IMR-90 (cell line): ENCODE measurements around the gene NOXRED1. TPM values are rescaled to one million over a fixed set of nuclear protein-coding genes. Genes with fewer than 3 reads are reported as not detected.

ENCODE experiments used
- ATAC-seq: fragments of 200-7000 bp; cut with Tn5 transposase; 2 replicates; pipeline ENCODE4 v1.9.1; 2020; ENCODE audit warnings: low read depth, mild to moderate bottlenecking, moderate library complexity
- BruUV-seq: library from RNA; stranded (reverse); fragments of 400-500 nt; replicated peaks from 2 replicates; lab custom pipeline; 2021; lab: Mats Ljungman, UMichigan
- CTCF ChIA-PET: fragments of 300-600 bp; formaldehyde crosslinking; extraction: SDS; loops from one replicate; lab custom pipeline; 2021; ENCODE audit warnings: antibody characterized with exemption; lab: Yijun Ruan, JAX
- POLR2A ChIA-PET: fragments of 300-600 bp; sonication (Branson Sonifier 250); formaldehyde crosslinking; loops from one replicate; lab custom pipeline; 2022; ENCODE audit warnings: antibody characterized with exemption; ENCODE audit not compliant: unreplicated experiment; lab: Charles Lee
- DNase-seq: peaks from one replicate; pipeline ENCODE4 v3.0.0; 2013
- H2AFZ ChIP-seq: replicated peaks from 2 replicates; pipeline ENCODE3; 2013; ENCODE audit warnings: low read length, mild to moderate bottlenecking; ENCODE audit not compliant: poor library complexity
- H2AK5ac ChIP-seq: 2 replicates; pipeline ENCODE4 v1.6.1; 2013; ENCODE audit warnings: low read depth, low read length, inconsistent platforms
- H2AK9ac ChIP-seq: replicated peaks from 2 replicates; pipeline ENCODE3; 2013; ENCODE audit warnings: mild to moderate bottlenecking, low read depth, low read length, moderate library complexity; ENCODE audit not compliant: poor library complexity
- H2BK120ac ChIP-seq: 2 replicates; pipeline ENCODE4 v1.6.1; 2013; ENCODE audit warnings: low read depth, low read length, inconsistent platforms
- H2BK15ac ChIP-seq: 3 replicates; pipeline ENCODE4 v1.6.1; 2013; ENCODE audit warnings: low read depth, low read length, inconsistent platforms
- H2BK20ac ChIP-seq: 2 replicates; pipeline ENCODE4 v1.6.1; 2013; ENCODE audit warnings: low read depth, mild to moderate bottlenecking, inconsistent platforms, low read length, moderate library complexity
- H2BK5ac ChIP-seq: 2 replicates; pipeline ENCODE4 v1.6.1; 2013; ENCODE audit warnings: mild to moderate bottlenecking, low read depth, low read length, inconsistent platforms; ENCODE audit not compliant: poor library complexity, severe bottlenecking
- H3K14ac ChIP-seq: replicated peaks from 2 replicates; pipeline ENCODE4 v1.6.1; 2013; ENCODE audit warnings: low read depth, low read length, inconsistent platforms
- H3K18ac ChIP-seq: 2 replicates; pipeline ENCODE4 v1.6.1; 2013; ENCODE audit warnings: low read depth, low read length, control low read depth
- H3K23ac ChIP-seq: 2 replicates; pipeline ENCODE4 v1.6.1; 2013; ENCODE audit warnings: low read depth, low read length, inconsistent platforms
- H3K27ac ChIP-seq: 2 replicates; pipeline ENCODE4 v1.5.1; 2013; ENCODE audit warnings: mild to moderate bottlenecking, control low read depth, low read length; ENCODE audit not compliant: insufficient read depth
- H3K27me3 ChIP-seq: 2 replicates; pipeline ENCODE4 v1.6.1; 2013; ENCODE audit warnings: low read length; ENCODE audit not compliant: control insufficient read depth, insufficient read depth
- H3K36me3 ChIP-seq: 2 replicates; pipeline ENCODE4 v1.6.1; 2013; ENCODE audit warnings: low read length, mixed read lengths; ENCODE audit not compliant: control insufficient read depth, insufficient read depth
- H3K4ac ChIP-seq: 2 replicates; pipeline ENCODE4 v1.6.1; 2013; ENCODE audit warnings: low read depth, low read length, inconsistent platforms
- H3K4me1 ChIP-seq: 2 replicates; pipeline ENCODE4 v1.6.1; 2013; ENCODE audit warnings: low read length, mixed read lengths; ENCODE audit not compliant: control insufficient read depth, insufficient read depth
- H3K4me2 ChIP-seq: 2 replicates; pipeline ENCODE4 v1.6.1; 2013; ENCODE audit warnings: low read depth, mild to moderate bottlenecking, control low read depth, low read length, moderate library complexity
- H3K4me3 ChIP-seq: 2 replicates; pipeline ENCODE4 v1.5.1; 2013; ENCODE audit warnings: low read depth, mild to moderate bottlenecking, control low read depth, low read length, moderate library complexity; ENCODE audit not compliant: insufficient read depth
- H3K56ac ChIP-seq: 2 replicates; pipeline ENCODE4 v1.6.1; 2013; ENCODE audit warnings: low read length, inconsistent platforms; ENCODE audit not compliant: insufficient read depth; ENCODE audit errors: extremely low read depth
- H3K79me1 ChIP-seq, 2 experiments: 2 replicates each; pipeline ENCODE4 v1.6.1; 2013; ENCODE audit warnings: low read length in 2 of 2, inconsistent platforms in 1 of 2, low read depth in 1 of 2
- H3K9ac ChIP-seq: 2 replicates; pipeline ENCODE4 v1.6.1; 2013; ENCODE audit warnings: low read depth, low read length, control low read depth
- H3K9me1 ChIP-seq: 2 replicates; pipeline ENCODE4 v1.6.1; 2013; ENCODE audit warnings: low read length, inconsistent platforms; ENCODE audit not compliant: insufficient read depth
- H3K9me3 ChIP-seq: 2 replicates; pipeline ENCODE4 v1.6.1; 2013; ENCODE audit warnings: low read length; ENCODE audit not compliant: control insufficient read depth, insufficient read depth
- H4K20me1 ChIP-seq: 2 replicates; pipeline ENCODE4 v1.6.1; 2013; ENCODE audit warnings: low read length, inconsistent platforms; ENCODE audit not compliant: insufficient read depth
- H4K5ac ChIP-seq: 2 replicates; pipeline ENCODE4 v1.6.1; 2013; ENCODE audit warnings: mild to moderate bottlenecking, low read depth, low read length, control low read depth
- H4K8ac ChIP-seq, 2 experiments: 2 replicates each; pipeline ENCODE4 v1.6.1; 2013; ENCODE audit warnings: low read depth in 2 of 2, low read length in 2 of 2, control low read depth in 1 of 2, inconsistent platforms in 1 of 2
- H4K91ac ChIP-seq: 2 replicates; pipeline ENCODE4 v1.6.1; 2013; ENCODE audit warnings: low read depth, low read length, inconsistent platforms; ENCODE audit not compliant: insufficient read depth
- BHLHE40 ChIP-seq: fragments of 150-350 bp; IDR thresholded peaks from 2 replicates; pipeline ENCODE4 v1.6.1; 2016; ENCODE audit warnings: mild to moderate bottlenecking, low read depth, low read length
- CEBPB ChIP-seq: IDR thresholded peaks from 2 replicates; pipeline ENCODE4 v1.6.1; 2012; ENCODE audit warnings: low read depth, low read length, improper control_type of control experiment
- MAFK ChIP-seq: IDR thresholded peaks from 2 replicates; pipeline ENCODE4 v1.6.1; 2012; ENCODE audit warnings: low read depth, low read length, improper control_type of control experiment
- MAZ ChIP-seq: IDR thresholded peaks from 2 replicates; pipeline ENCODE4 v1.6.1; 2012; ENCODE audit warnings: low read depth, mild to moderate bottlenecking, low read length, improper control_type of control experiment, moderate library complexity, borderline replicate concordance
- MXI1 ChIP-seq: IDR thresholded peaks from 2 replicates; pipeline ENCODE4 v1.6.1; 2012; ENCODE audit warnings: low read depth, mild to moderate bottlenecking, low read length, moderate library complexity, borderline replicate concordance
- NFE2L2 ChIP-seq: fragments of 150-350 bp; IDR thresholded peaks from 2 replicates; pipeline ENCODE4 v1.6.1; 2016; ENCODE audit warnings: low read depth, mild to moderate bottlenecking, low read length
- POLR2A ChIP-seq: IDR thresholded peaks from 2 replicates; pipeline ENCODE4 v1.6.1; 2012; ENCODE audit warnings: mild to moderate bottlenecking, low read depth, low read length
- RCOR1 ChIP-seq: IDR thresholded peaks from 2 replicates; pipeline ENCODE4 v1.6.1; 2012; ENCODE audit warnings: mild to moderate bottlenecking, low read length, improper control_type of control experiment; ENCODE audit not compliant: insufficient replicate concordance
- RFX5 ChIP-seq: IDR thresholded peaks from 2 replicates; pipeline ENCODE4 v1.8.0; 2012; ENCODE audit warnings: low read depth, mild to moderate bottlenecking, low read length, moderate library complexity
- SMC3 ChIP-seq: fragments of 150-350 bp; IDR thresholded peaks from 2 replicates; pipeline ENCODE4 v1.6.1; 2016; ENCODE audit warnings: low read depth, mild to moderate bottlenecking, antibody characterized with exemption, low read length, moderate library complexity
- WGBS, 2 experiments: methylation state at CpG; one replicate each; pipeline versions ENCODE4 v1.1.5 to v1.1.7; 2013; ENCODE audit warnings: missing lambda C conversion rate in 2 of 2; ENCODE audit not compliant: insufficient read length in 1 of 2; ENCODE audit errors: extremely low coverage in 2 of 2; 5-methylcytosine and 5-hydroxymethylcytosine counted together
- dilution Hi-C: fragments of 300-500 bp; cut with HindIII; formaldehyde crosslinking; loops from one replicate; pipeline ENCODE4 v1.14.3; 2018; ENCODE audit warnings: low sequenced_read_pairs; ENCODE audit not compliant: unreplicated experiment
- in situ Hi-C: fragments of 300-500 bp; cut with MboI; formaldehyde crosslinking; loops from 3 replicates; pipeline ENCODE4 v1.14.3; 2019; ENCODE audit warnings: low sequenced_read_pairs, inconsistent platforms, mixed read lengths
- intact Hi-C: fragments of 100-400 bp; cut with micrococcal nuclease; formaldehyde crosslinking; loops from 2 replicates; pipeline ENCODE4 v1.10.0; 2022
- polyA plus RNA-seq, 3 experiments: library from polyadenylated mRNA; depleted of rRNA; stranded (reverse); fragments of >200 nt; gene quantifications; 2 replicates each; pipeline ENCODE4 v1.2.3, GENCODE V29; 2012; ENCODE audit warnings: low replicate concordance in 1 of 3
- total RNA-seq: library from RNA; depleted of rRNA; stranded (reverse); fragments of >200 nt; gene quantifications from 2 replicates; pipeline ENCODE4 v1.2.3, GENCODE V29; 2012
- TF ChIP-seq, protein P1 (sequence below): fragments of 150-350 bp; IDR thresholded peaks from 2 replicates; pipeline ENCODE4 v1.6.1; 2016; ENCODE audit warnings: low read depth, mild to moderate bottlenecking, low read length, moderate library complexity, borderline replicate concordance
- TF ChIP-seq, protein P2 (sequence below): conservative IDR thresholded peaks from 2 replicates; pipeline ENCODE4 v1.5.1; 2012; ENCODE audit warnings: mild to moderate bottlenecking, low read depth, low read length, improper control_type of control experiment
- TF ChIP-seq, protein P3 (sequence below): fragments of 150-350 bp; IDR thresholded peaks from 2 replicates; pipeline ENCODE4 v1.6.1; 2017; ENCODE audit warnings: mild to moderate bottlenecking, antibody characterized with exemption, low read length, low read depth

Gene NOXRED1
- total and polyA plus RNA-seq, 2 of the 4 experiments (the other 2 are of a cell fraction) = under 0.01 to 0.14 TPM

DNA sequence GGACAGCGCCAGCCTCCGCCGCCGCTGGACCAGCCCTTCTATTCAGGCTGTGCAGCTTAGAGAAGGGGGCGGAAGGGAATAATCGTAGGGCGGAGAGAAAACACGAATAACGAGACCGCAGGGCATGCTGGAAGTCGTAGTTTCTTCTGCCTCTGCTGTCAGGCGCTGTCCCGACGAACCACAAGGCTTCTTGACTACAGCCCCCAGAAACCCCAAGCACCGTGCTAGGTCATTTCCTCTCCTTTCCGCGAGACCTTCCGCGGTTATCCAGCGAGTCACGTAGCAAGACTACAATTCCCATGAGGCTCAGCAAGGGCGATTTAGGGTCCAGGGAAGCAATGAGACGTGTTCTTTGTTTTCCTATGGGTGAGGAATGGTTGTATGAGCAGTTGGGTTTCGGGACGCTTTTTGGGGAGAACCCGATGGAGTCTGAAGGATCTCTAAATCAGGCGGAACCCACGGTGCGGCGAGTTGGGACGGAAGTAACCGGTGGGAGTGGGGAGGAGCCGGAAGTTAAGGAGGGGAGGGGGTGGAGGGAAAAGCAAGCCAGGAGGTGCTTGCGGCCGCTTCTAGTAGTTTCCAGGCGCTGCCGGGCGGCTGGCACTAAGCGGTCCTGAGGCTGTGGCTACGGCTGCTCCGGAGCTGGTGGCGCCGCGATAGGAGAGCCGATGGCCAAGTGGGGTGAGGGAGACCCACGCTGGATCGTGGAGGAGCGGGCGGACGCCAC is 34.4 kb upstream of the NOXRED1 start, which contains the start of the genes AHSA1 and VIPAS39:
Gene AHSA1 (plus strand): TSS at position 572 of the 727 bp plus-strand sequence. CDS start 97 bp downstream, at position 669.
Gene VIPAS39 (minus strand): TSS at position 80 of the 727 bp plus-strand sequence. CDS start 3,499 bp downstream, outside the sequence.
- Histone ChIP-seq H3K4ac (peak within 1 kb of the TSS; percentile 99), H3K23ac (peak within 1 kb of the TSS; percentile 96), H3K9ac (peak within 1 kb of the TSS; percentile 96), H4K91ac (peak within 1 kb of the TSS; percentile 99), H3K27ac (peak within 1 kb of the TSS; percentile 92), H3K79me1 (peaks cover 18 to 50% of the 10 kb centered on the region in 2 experiments; a peak in 3 of 4 replicates), H2BK20ac (peak within 1 kb of the TSS; percentile 94), H3K4me1 (peaks cover 3% of the 10 kb centered on the region), H4K5ac (peak within 1 kb of the TSS; percentile 95), H3K36me3 (peaks cover 21% of the 10 kb centered on the region), H3K14ac (peak within 1 kb of the TSS; percentile 99), H2AK5ac (peak within 1 kb of the TSS; percentile 16), H3K4me3 (peak within 1 kb of the TSS; percentile 69), H3K27me3 (no peaks in the 10 kb centered on the region), H2BK15ac (peak within 1 kb of the TSS; percentile 98), H3K9me3 (no peaks in the 10 kb centered on the region), H3K4me2 (peak within 1 kb of the TSS; percentile 95), H2AK9ac (peak within 1 kb of the TSS; percentile 84), H4K8ac (peak within 1 kb of the TSS; percentile 41 to 100), H2BK120ac (peak within 1 kb of the TSS; percentile 98), H3K56ac (peak within 1 kb of the TSS; percentile 100), H4K20me1 (peaks cover 14% of the 10 kb centered on the region; the same call in 1 of the 2 replicates), H3K9me1 (peaks cover 2% of the 10 kb centered on the region), H3K18ac (peak within 1 kb of the TSS; percentile 92), H2BK5ac (peak within 1 kb of the TSS; percentile 95), H2AFZ (peak within 1 kb of the TSS; percentile 99)
- dilution Hi-C loops = no loop called here
- DNase-seq = peak; percentile 99
- intact Hi-C loops = loop anchor here (1.0 to 10.0 kb wide), 5 partner anchors 80 to 345 kb away; partner anchors contain the start of genes ADCK1, GSTZ1, POMT2 and SAMD15
- in situ Hi-C loops = no loop called here
- POLR2A ChIA-PET = interaction anchor here (0.6 to 0.7 kb wide), 3 partner anchors 11 to 165 kb away, joined by 3 to 9 read pairs (median 3); no protein-coding TSS in a partner anchor
- peak; percentile 97 for ATAC-seq
- WGBS, 2 experiments = 0% methylated on average over 10 of the region's 50 CpGs; no CpG with 5 or more reads in 1 of the 2 experiments
- no TSS peak for BruUV-seq
- CTCF ChIA-PET = interaction anchor here (0.6 kb wide), 1 partner anchor 141 kb away, joined by 7 read pairs; no protein-coding TSS in a partner anchor
- TF ChIP-seq, protein P1, sequence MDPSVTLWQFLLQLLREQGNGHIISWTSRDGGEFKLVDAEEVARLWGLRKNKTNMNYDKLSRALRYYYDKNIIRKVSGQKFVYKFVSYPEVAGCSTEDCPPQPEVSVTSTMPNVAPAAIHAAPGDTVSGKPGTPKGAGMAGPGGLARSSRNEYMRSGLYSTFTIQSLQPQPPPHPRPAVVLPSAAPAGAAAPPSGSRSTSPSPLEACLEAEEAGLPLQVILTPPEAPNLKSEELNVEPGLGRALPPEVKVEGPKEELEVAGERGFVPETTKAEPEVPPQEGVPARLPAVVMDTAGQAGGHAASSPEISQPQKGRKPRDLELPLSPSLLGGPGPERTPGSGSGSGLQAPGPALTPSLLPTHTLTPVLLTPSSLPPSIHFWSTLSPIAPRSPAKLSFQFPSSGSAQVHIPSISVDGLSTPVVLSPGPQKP = no peak
- TF ChIP-seq MAZ (peak; percentile 95), NFE2L2 (no peak), BHLHE40 (0 out of 2 replicates have a peak, but pooled peaks have one; percentile 2), MXI1 (peak; percentile 58; the same call in 1 of the 2 replicates), RCOR1 (no peak), RFX5 (no peak), SMC3 (0 out of 2 replicates have a peak, but pooled peaks have one; percentile 12), CEBPB (no peak), POLR2A (peak; percentile 88), MAFK (no peak)
- TF ChIP-seq, protein P2, sequence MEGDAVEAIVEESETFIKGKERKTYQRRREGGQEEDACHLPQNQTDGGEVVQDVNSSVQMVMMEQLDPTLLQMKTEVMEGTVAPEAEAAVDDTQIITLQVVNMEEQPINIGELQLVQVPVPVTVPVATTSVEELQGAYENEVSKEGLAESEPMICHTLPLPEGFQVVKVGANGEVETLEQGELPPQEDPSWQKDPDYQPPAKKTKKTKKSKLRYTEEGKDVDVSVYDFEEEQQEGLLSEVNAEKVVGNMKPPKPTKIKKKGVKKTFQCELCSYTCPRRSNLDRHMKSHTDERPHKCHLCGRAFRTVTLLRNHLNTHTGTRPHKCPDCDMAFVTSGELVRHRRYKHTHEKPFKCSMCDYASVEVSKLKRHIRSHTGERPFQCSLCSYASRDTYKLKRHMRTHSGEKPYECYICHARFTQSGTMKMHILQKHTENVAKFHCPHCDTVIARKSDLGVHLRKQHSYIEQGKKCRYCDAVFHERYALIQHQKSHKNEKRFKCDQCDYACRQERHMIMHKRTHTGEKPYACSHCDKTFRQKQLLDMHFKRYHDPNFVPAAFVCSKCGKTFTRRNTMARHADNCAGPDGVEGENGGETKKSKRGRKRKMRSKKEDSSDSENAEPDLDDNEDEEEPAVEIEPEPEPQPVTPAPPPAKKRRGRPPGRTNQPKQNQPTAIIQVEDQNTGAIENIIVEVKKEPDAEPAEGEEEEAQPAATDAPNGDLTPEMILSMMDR = no peak
- TF ChIP-seq, protein P3, sequence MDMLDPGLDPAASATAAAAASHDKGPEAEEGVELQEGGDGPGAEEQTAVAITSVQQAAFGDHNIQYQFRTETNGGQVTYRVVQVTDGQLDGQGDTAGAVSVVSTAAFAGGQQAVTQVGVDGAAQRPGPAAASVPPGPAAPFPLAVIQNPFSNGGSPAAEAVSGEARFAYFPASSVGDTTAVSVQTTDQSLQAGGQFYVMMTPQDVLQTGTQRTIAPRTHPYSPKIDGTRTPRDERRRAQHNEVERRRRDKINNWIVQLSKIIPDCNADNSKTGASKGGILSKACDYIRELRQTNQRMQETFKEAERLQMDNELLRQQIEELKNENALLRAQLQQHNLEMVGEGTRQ = 0 out of 2 replicates have a peak, but pooled peaks have one; percentile 19
